ENCODE data around the gene MCOLN3. TPM values are rescaled to one million over a fixed set of nuclear protein-coding genes. Genes with fewer than 3 reads are reported as not detected.

Gene MCOLN3, protein sequence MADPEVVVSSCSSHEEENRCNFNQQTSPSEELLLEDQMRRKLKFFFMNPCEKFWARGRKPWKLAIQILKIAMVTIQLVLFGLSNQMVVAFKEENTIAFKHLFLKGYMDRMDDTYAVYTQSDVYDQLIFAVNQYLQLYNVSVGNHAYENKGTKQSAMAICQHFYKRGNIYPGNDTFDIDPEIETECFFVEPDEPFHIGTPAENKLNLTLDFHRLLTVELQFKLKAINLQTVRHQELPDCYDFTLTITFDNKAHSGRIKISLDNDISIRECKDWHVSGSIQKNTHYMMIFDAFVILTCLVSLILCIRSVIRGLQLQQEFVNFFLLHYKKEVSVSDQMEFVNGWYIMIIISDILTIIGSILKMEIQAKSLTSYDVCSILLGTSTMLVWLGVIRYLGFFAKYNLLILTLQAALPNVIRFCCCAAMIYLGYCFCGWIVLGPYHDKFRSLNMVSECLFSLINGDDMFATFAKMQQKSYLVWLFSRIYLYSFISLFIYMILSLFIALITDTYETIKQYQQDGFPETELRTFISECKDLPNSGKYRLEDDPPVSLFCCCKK
- 0.25 TPM in 1 of 2 replicates, not detected in the other for total RNA-seq (2011; cell fraction: chromatin; rRNA removed; ENCODE audit: low replicate concordance)
- total RNA-seq (2011; cell fraction: nucleolus; rRNA removed): 0.13 TPM in 1 of 2 replicates, not detected in the other
- 0.22 and 0.53 TPM in 2 replicates for total RNA-seq (2011; cell fraction: nucleoplasm; rRNA removed)
- total RNA-seq (2014; rRNA removed): not detected in 2 replicates
- total RNA-seq (2014; rRNA removed; fragmentation: Illumina TruSeq; extraction: Trizol): not detected in 2 replicates
- total RNA-seq (2015; rRNA removed; fragmentation: Illumina TruSeq; extraction: Trizol): not detected in 2 replicates
- not detected in 2 replicates for total RNA-seq (2021)
- 0.04 TPM in 1 of 2 replicates, not detected in the other for polyA plus RNA-seq (2011; rRNA removed)
- polyA plus RNA-seq (2011; cell fraction: cytosol; rRNA removed): not detected in 2 replicates
- 0.04 and 0.09 TPM in 2 replicates for polyA plus RNA-seq (2011; cell fraction: nucleus; rRNA removed)
- polyA plus RNA-seq (2012): 0.03 and 0.06 TPM in 2 replicates
- polyA plus RNA-seq (2014; fragmentation: Illumina TruSeq; extraction: Trizol): not detected in 2 replicates
- polyA plus RNA-seq (2014; fragmentation: Nextera tagmentation; extraction: Ambion mirVana): not detected
- polyA plus RNA-seq (2014; rRNA removed): 0.05 TPM in 1 of 2 replicates, not detected in the other
- not detected in 2 replicates for polyA minus RNA-seq (2011; rRNA and poly(A)+ RNA removed)
- polyA minus RNA-seq (2011; cell fraction: cytosol; rRNA and poly(A)+ RNA removed): not detected in 2 replicates
- polyA minus RNA-seq (2011; cell fraction: nucleus; rRNA and poly(A)+ RNA removed): not detected in 2 replicates
- percentile 6 among the genes with signal in this experiment for Bru-seq, nascent RNA
- percentile 15 among the genes with signal in this experiment for BruChase-seq, experiment 1, labeled RNA remaining after a 2-hour chase
- percentile 22 among the genes with signal in this experiment for BruChase-seq, experiment 2, labeled RNA remaining after a 6-hour chase
- long read RNA-seq, experiment 1: 0 reads
- long read RNA-seq, experiment 2: 0 reads
- long read RNA-seq, experiment 3: 0 reads

DNA sequence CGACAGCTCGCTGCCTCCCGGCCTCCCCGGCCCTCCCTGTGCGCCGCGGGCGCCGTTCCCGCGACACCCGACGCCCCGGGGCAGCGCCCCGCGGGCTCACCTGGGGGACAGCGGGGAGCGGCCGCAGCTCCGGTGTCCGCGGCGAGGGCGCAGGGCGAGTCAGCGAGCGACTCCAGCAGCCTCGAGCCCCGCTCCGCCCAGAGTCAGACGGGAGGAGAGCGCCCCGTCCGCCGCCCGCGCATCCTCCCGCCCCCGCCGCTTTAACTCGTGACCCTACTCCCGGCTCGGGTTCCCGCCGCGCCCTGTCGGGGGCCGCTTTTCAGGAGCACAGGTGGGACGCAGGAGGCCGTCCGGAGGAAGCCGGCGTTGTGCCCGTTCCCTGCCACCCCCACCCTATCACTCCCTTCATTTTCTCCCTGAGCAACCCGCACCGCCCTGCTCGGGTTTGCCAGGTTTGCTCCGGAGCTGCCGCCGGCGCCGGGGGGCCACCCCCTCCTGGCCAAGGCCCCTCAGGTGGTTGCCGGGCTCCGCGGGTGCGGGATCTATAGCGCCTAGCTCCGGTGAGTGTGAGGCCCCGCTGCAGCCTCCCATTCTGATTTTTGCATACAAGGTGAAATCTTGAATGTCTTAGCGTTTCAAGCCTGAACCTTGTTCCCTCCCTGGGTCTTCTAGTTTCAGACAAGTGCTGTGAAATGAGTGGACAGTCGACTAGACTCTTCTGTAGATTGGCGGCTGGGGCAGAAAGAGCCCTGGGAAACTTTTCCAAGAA lies at the start of gene MCOLN3:
Gene MCOLN3 (minus strand): TSS at position 205 of the 769 bp plus-strand sequence. CDS start 3,140 bp downstream, outside the sequence.
- Histone ChIP-seq H3K9me3 (replicated peaks; ENCODE audit: control insufficient read depth, insufficient read depth, low read depth, low read length) (no peaks in the 10 kb centered on the region), H3K4me3 (peak within 1 kb of the TSS; percentile 15; the same call in 1 of the 2 replicates), H3K79me2 (ENCODE audit: control insufficient read depth, insufficient read depth, low read length) (no peaks in the 10 kb centered on the region), H3K4me1 (replicated peaks in 1 of 2; ENCODE audit: control insufficient read depth in 2 of 2, insufficient read depth in 2 of 2, low read length in 2 of 2) (peaks cover 0 to 12% of the 10 kb centered on the region in 2 experiments; a peak in 2 of 5 replicates), H3K36me3 (ENCODE audit: control insufficient read depth, insufficient read depth, low read length) (no peaks in the 10 kb centered on the region), H3K27me3 (ENCODE audit: control insufficient read depth in 2 of 2, insufficient read depth in 2 of 2, low read length in 2 of 2) (peaks cover 28 to 31% of the 10 kb centered on the region in 2 experiments), H3K4me2 (ENCODE audit: insufficient read depth, low read length) (peak within 1 kb of the TSS; percentile 5; the same call in 1 of the 2 replicates), H3K9me1 (ENCODE audit: control insufficient read depth, insufficient read depth, low read length) (no peaks in the 10 kb centered on the region), H2AFZ (ENCODE audit: low read depth, low read length) (no peak within 1 kb of the TSS), H3K9ac (ENCODE audit: insufficient read depth in 1 of 2, low read depth in 2 of 2, low read length in 2 of 2) (peak within 1 kb of the TSS in 1 of 2 experiments; percentile 58; a peak in 2 of 4 replicates), H3K27ac (ENCODE audit: extremely low read depth, low read depth, low read length) (no peak within 1 kb of the TSS), H4K20me1 (replicated peaks; ENCODE audit: control insufficient read depth, insufficient read depth, low read length) (no peaks in the 10 kb centered on the region)
- BruUV-seq (replicated peaks): no TSS peak
- CTCF ChIA-PET (ENCODE audit: low intra/inter-chr PET ratio): interaction anchor here (0.6 kb wide), 1 partner anchor 1471 kb away, joined by 8 read pairs; no protein-coding TSS in a partner anchor
- in situ Hi-C loops (cut with MboI): no loop called here
- WGBS (ENCODE audit: insufficient coverage, low coverage, missing lambda C conversion rate): 6% methylated on average over 19 of the region's 73 CpGs
- POLR2A ChIA-PET: no interaction called here
- FAIRE-seq (no peak), DNase-seq (ENCODE audit: extremely low read depth in 1 of 4, low spot score in 3 of 4) (peak; percentile 16 to 28 (median 19)), ATAC-seq (peak; percentile 81)
- intact Hi-C loops (cut with micrococcal nuclease): no loop called here
- TF ChIP-seq POLR3A (IDR thresholded peaks at IDR 0.05; ENCODE audit: borderline replicate concordance, extremely low read depth, insufficient read depth, insufficient read length): no peak
- no peak for TF ChIP-seq MAFG (tag; conservative IDR thresholded peaks at IDR 0.05)
- TF ChIP-seq EZH2 (IDR thresholded peaks at IDR 0.05; ENCODE audit: borderline replicate concordance, low read depth, low read length): peak; percentile 67; the same call in 1 of the 2 replicates
- TF ChIP-seq, protein P1, sequence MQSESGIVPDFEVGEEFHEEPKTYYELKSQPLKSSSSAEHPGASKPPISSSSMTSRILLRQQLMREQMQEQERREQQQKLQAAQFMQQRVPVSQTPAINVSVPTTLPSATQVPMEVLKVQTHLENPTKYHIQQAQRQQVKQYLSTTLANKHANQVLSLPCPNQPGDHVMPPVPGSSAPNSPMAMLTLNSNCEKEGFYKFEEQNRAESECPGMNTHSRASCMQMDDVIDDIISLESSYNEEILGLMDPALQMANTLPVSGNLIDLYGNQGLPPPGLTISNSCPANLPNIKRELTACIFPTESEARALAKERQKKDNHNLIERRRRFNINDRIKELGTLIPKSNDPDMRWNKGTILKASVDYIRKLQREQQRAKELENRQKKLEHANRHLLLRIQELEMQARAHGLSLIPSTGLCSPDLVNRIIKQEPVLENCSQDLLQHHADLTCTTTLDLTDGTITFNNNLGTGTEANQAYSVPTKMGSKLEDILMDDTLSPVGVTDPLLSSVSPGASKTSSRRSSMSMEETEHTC (IDR thresholded peaks at IDR 0.05): peak; percentile 43; the same call in 1 of the 2 replicates
- TF ChIP-seq CBX8 (IDR thresholded peaks at IDR 0.05; ENCODE audit: borderline replicate concordance, extremely low read depth, low read depth, low read length, poor library complexity, severe bottlenecking): no peak
- TF ChIP-seq TFE3 (CRISPR knock-in tag; IDR thresholded peaks at IDR 0.05): peak; percentile 43
- TF ChIP-seq SP2 (IDR thresholded peaks at IDR 0.05; ENCODE audit: extremely low read depth, low read depth, low read length, poor library complexity, severe bottlenecking): no peak
- TF ChIP-seq KDM5B (IDR thresholded peaks at IDR 0.05; ENCODE audit: insufficient replicate concordance, low read depth, low read length): peak; percentile 20
- no peak for TF ChIP-seq HNRNPK (IDR thresholded peaks at IDR 0.05; ENCODE audit: low read depth, low read length, poor library complexity, severe bottlenecking)
- TF ChIP-seq GATA2 (CRISPR knock-in tag; IDR thresholded peaks at IDR 0.05): no peak
